ENCODE measurements around the gene SOX10.
A peak's percentile ranks its signal among the peaks of the same experiment; 100 is the strongest.

SOX10 gene

DNA sequence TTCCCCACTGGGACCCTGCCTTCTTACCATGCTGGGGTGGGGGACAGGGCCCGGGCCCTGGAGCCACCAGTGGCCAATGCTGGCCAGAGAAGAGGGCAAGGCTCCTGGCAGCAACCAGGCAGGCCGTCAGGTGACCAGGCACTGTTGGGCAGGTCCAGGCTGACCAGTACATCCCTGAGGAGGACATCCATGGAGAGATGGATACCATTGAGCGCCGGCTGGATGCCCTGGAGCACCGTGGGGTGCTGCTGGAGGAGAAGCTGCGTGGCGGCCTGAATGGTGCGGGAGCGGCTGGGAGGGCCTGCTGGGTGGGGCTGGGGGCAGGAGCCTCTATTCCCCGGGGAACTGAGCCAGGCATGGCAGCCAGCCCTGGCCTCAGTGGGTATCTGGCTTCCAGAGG lies 52.0 kb downstream of the SOX10 start:
- Histone ChIP-seq H3K9me3 (ENCODE audit: insufficient read depth, low read length) (no peaks in the 10 kb centered on the region), H3K9ac (ENCODE audit: low read length) (no peak overlapping the region), H3K27ac (ENCODE audit: low read length) (no peak overlapping the region), H3K27me3 (ENCODE audit: low read depth, low read length) (no peaks in the 10 kb centered on the region), H3K4me1 (ENCODE audit: low read length) (peaks cover 4% of the 10 kb centered on the region; the same call in 1 of the 2 replicates), H2AFZ (ENCODE audit: low read depth, low read length) (no peak overlapping the region), H3K4me3 (ENCODE audit: low read length) (no peak overlapping the region), H4K20me1 (ENCODE audit: insufficient read depth, low read length) (no peaks in the 10 kb centered on the region), H3K36me3 (replicated peaks; ENCODE audit: low read depth, low read length) (peaks cover 5% of the 10 kb centered on the region), H3K79me2 (ENCODE audit: low read length) (no peaks in the 10 kb centered on the region), H3K4me2 (ENCODE audit: low read length) (no peak overlapping the region)
- TF ChIP-seq, protein P1, sequence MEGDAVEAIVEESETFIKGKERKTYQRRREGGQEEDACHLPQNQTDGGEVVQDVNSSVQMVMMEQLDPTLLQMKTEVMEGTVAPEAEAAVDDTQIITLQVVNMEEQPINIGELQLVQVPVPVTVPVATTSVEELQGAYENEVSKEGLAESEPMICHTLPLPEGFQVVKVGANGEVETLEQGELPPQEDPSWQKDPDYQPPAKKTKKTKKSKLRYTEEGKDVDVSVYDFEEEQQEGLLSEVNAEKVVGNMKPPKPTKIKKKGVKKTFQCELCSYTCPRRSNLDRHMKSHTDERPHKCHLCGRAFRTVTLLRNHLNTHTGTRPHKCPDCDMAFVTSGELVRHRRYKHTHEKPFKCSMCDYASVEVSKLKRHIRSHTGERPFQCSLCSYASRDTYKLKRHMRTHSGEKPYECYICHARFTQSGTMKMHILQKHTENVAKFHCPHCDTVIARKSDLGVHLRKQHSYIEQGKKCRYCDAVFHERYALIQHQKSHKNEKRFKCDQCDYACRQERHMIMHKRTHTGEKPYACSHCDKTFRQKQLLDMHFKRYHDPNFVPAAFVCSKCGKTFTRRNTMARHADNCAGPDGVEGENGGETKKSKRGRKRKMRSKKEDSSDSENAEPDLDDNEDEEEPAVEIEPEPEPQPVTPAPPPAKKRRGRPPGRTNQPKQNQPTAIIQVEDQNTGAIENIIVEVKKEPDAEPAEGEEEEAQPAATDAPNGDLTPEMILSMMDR (IDR thresholded peaks at IDR 0.05; ENCODE audit: low read depth, low read length): no peak
- TF ChIP-seq EZH2phosphoT487 (IDR thresholded peaks at IDR 0.05; ENCODE audit: low read depth): no peak

DNA sequence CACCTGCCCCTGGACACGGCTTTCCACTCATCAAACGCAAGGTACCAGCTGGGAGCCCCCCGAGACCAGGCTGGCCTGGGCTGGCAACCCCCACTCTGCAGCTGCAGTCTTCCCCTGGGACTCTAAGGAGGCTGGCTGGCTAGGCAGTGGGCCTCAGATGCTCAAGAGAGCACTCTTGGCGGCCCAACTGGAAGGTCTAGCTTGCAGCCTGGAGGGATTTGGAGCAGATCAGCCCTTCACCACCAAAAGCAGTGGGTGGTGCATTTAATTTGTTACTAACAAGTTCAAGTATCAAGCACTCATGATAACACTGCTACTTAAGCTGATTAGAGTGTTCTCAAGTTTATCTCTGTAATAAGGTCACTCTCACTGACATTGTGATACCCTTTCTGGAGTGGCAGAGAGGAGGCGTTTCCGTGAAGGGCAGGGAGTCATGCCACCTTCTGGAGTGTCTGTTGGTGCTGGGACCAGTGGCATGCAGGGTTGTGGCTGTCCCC lies 52.4 kb downstream of the SOX10 start:
- no peak for TF ChIP-seq EZH2phosphoT487 (IDR thresholded peaks at IDR 0.05; ENCODE audit: low read depth)
- TF ChIP-seq, protein P1 (IDR thresholded peaks at IDR 0.05; ENCODE audit: low read depth, low read length): no peak
- H3K27ac ChIP-seq (ENCODE audit: low read length): no peak overlapping the region
- no peaks in the 10 kb centered on the region for H3K79me2 ChIP-seq (ENCODE audit: low read length)
- no peak overlapping the region for H3K4me3 ChIP-seq (ENCODE audit: low read length)
- peaks cover 5% of the 10 kb centered on the region for H3K36me3 ChIP-seq (replicated peaks; ENCODE audit: low read depth, low read length)
- H3K4me1 ChIP-seq (ENCODE audit: low read length): peaks cover 4% of the 10 kb centered on the region; the same call in 1 of the 2 replicates
- no peaks in the 10 kb centered on the region for H3K9me3 ChIP-seq (ENCODE audit: insufficient read depth, low read length)
- H3K27me3 ChIP-seq (ENCODE audit: low read depth, low read length): no peaks in the 10 kb centered on the region
- no peak overlapping the region for H2AFZ ChIP-seq (ENCODE audit: low read depth, low read length)
- no peaks in the 10 kb centered on the region for H4K20me1 ChIP-seq (ENCODE audit: insufficient read depth, low read length)
- H3K4me2 ChIP-seq (ENCODE audit: low read length): no peak overlapping the region
- H3K9ac ChIP-seq (ENCODE audit: low read length): no peak overlapping the region

DNA sequence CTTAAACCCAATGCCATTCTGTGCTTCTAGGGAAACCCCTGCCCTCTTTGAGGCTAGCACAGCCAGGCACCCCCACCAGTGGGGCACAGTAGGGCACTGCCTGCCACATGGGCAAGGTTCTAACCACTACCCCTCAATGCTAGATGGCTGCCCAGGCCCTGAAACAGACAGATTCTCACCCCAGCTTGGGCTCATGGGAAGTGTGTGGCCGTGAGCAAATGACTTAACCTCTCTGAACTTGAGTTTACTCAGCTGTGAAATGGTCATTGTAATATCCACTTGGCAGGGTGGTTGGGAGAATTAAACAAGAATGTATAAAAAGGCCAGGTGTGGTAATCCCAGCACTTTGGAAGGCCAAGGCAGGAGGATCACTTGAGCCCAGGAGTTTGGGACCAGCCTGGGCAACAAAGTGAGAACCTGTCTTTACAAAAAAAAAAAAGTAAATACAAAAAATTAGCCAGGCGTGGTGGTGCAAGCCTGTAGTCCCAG lies 53.4 kb downstream of the SOX10 start:
- Histone ChIP-seq H3K27me3 (ENCODE audit: low read depth, low read length) (no peaks in the 10 kb centered on the region), H3K9ac (ENCODE audit: low read length) (no peak overlapping the region), H3K27ac (ENCODE audit: low read length) (no peak overlapping the region), H4K20me1 (ENCODE audit: insufficient read depth, low read length) (no peaks in the 10 kb centered on the region), H3K36me3 (replicated peaks; ENCODE audit: low read depth, low read length) (peaks cover 5% of the 10 kb centered on the region), H3K4me2 (ENCODE audit: low read length) (no peak overlapping the region), H3K9me3 (ENCODE audit: insufficient read depth, low read length) (no peaks in the 10 kb centered on the region), H3K79me2 (ENCODE audit: low read length) (no peaks in the 10 kb centered on the region), H3K4me1 (ENCODE audit: low read length) (peaks cover 4% of the 10 kb centered on the region; the same call in 1 of the 2 replicates), H2AFZ (ENCODE audit: low read depth, low read length) (no peak overlapping the region), H3K4me3 (ENCODE audit: low read length) (no peak overlapping the region)
- TF ChIP-seq, protein P1 (IDR thresholded peaks at IDR 0.05; ENCODE audit: low read depth, low read length): no peak; the same call in 1 of the 2 replicates
- no peak for TF ChIP-seq EZH2phosphoT487 (IDR thresholded peaks at IDR 0.05; ENCODE audit: low read depth)

GRCh38 chr22:37930270-37930951 lies 53.9 kb downstream of the SOX10 start:
- H4K20me1 ChIP-seq (ENCODE audit: insufficient read depth, low read length): no peaks in the 10 kb centered on the region
- H3K4me2 ChIP-seq (ENCODE audit: low read length): no peak overlapping the region

More at GRCh38 chr22:37930270-37930951, 53.9 kb downstream of the SOX10 start:
- Histone ChIP-seq H3K4me3 (ENCODE audit: low read length) (no peak overlapping the region), H3K9me3 (ENCODE audit: insufficient read depth, low read length) (no peaks in the 10 kb centered on the region), H3K27me3 (ENCODE audit: low read depth, low read length) (no peaks in the 10 kb centered on the region), H3K9ac (ENCODE audit: low read length) (no peak overlapping the region), H3K27ac (ENCODE audit: low read length) (no peak overlapping the region), H2AFZ (ENCODE audit: low read depth, low read length) (no peak overlapping the region), H3K36me3 (replicated peaks; ENCODE audit: low read depth, low read length) (peaks cover 5% of the 10 kb centered on the region), H3K79me2 (ENCODE audit: low read length) (no peaks in the 10 kb centered on the region), H3K4me1 (ENCODE audit: low read length) (peaks cover 4% of the 10 kb centered on the region; the same call in 1 of the 2 replicates)
- TF ChIP-seq, protein P1 (IDR thresholded peaks at IDR 0.05; ENCODE audit: low read depth, low read length): peak; percentile 49
- TF ChIP-seq EZH2phosphoT487 (IDR thresholded peaks at IDR 0.05; ENCODE audit: low read depth): no peak
